Endothelial cell of umbilical vein (primary cell): ENCODE measurements around the gene UCKL1. TPM values are rescaled to one million over a fixed set of nuclear protein-coding genes. Genes with fewer than 3 reads are reported as not detected.

Source experiments
- BruUV-seq: library from RNA; stranded (reverse); fragments of 400-500 nt; replicated peaks from 2 replicates; lab custom pipeline; 2021; lab: Mats Ljungman, UMichigan
- CTCF ChIA-PET: fragments of 300-600, 350-600 bp; sonication (Branson Sonifier 250); formaldehyde crosslinking; loops from one replicate; lab custom pipeline; 2021; ENCODE audit warnings: antibody characterized with exemption, inconsistent platforms; lab: Charles Lee
- POLR2A ChIA-PET: fragments of 300-600, 350-600 bp; sonication (Branson Sonifier 250); formaldehyde crosslinking; loops from one replicate; lab custom pipeline; 2021; ENCODE audit warnings: antibody characterized with exemption, inconsistent platforms; lab: Charles Lee
- DNase-seq: peaks from one replicate; pipeline ENCODE4 v3.0.0-alpha.2; 2011; ENCODE audit warnings: low read depth, low spot score
- FAIRE-seq: peaks from 2 replicates; lab custom pipeline; 2011; peaks lifted over from hg19 to GRCh38; lab: Jason Lieb, UNC
- H2AFZ ChIP-seq: 2 replicates; pipeline ENCODE4 v1.6.0; 2012; ENCODE audit warnings: low read depth, low read length, control low read depth, inconsistent platforms
- H3K27ac ChIP-seq: 2 replicates; pipeline ENCODE4 v1.5.1; 2011; ENCODE audit warnings: low read depth, mild to moderate bottlenecking, control low read depth, low read length, moderate library complexity; ENCODE audit not compliant: insufficient read depth
- H3K27me3 ChIP-seq, 2 experiments: 2 replicates each; pipeline versions ENCODE4 v1.6.0 to v1.6.1; 2011; ENCODE audit warnings: low read length in 2 of 2, mixed read lengths in 1 of 2; ENCODE audit not compliant: control insufficient read depth in 2 of 2, insufficient read depth in 2 of 2
- H3K36me3 ChIP-seq, 2 experiments: 2 replicates in 1 of 2; 3 replicates in 1 of 2; pipeline ENCODE4 v1.5.1; 2011; ENCODE audit warnings: low read length in 2 of 2, mild to moderate bottlenecking in 1 of 2, moderate library complexity in 1 of 2; ENCODE audit not compliant: control insufficient read depth in 2 of 2, insufficient read depth in 2 of 2; ENCODE audit errors: extremely low read depth in 1 of 2
- H3K4me1 ChIP-seq: 3 replicates; pipeline ENCODE4 v1.5.1; 2011; ENCODE audit warnings: mild to moderate bottlenecking, low read length; ENCODE audit not compliant: control insufficient read depth, insufficient read depth; ENCODE audit errors: extremely low read depth
- H3K4me2 ChIP-seq: 2 replicates; pipeline ENCODE4 v1.6.1; 2011; ENCODE audit warnings: low read length, control low read depth, mixed read lengths; ENCODE audit not compliant: insufficient read depth
- H3K4me3 ChIP-seq, 3 experiments: fragments of 200-600 bp in 1 of 3; sonication (generic), shearing (Covaris generic) in 1 of 3; replicated peaks in 1 of 3; 2 replicates each; pipeline ENCODE4 v1.5.1; 2011 to 2016; ENCODE audit warnings: control low read depth in 3 of 3, low read length in 3 of 3, mild to moderate bottlenecking in 2 of 3, inconsistent platforms in 1 of 3, low read depth in 1 of 3, moderate library complexity in 1 of 3; ENCODE audit not compliant: insufficient read depth in 1 of 3
- H3K79me2 ChIP-seq: 2 replicates; pipeline ENCODE4 v1.6.0; 2012; ENCODE audit warnings: low read length, inconsistent platforms; ENCODE audit not compliant: control insufficient read depth, insufficient read depth
- H3K9ac ChIP-seq: replicated peaks from 2 replicates; pipeline ENCODE3; 2011; ENCODE audit warnings: low read length, control low read depth; ENCODE audit not compliant: insufficient read depth; ENCODE audit errors: extremely low read depth
- H3K9me1 ChIP-seq: replicated peaks from 3 replicates; pipeline ENCODE4 v1.6.0; 2011; ENCODE audit warnings: mild to moderate bottlenecking, low read length; ENCODE audit not compliant: control insufficient read depth, insufficient read depth; ENCODE audit errors: extremely low read depth
- H3K9me3 ChIP-seq: replicated peaks from 2 replicates; pipeline ENCODE4 v1.5.1; 2012; ENCODE audit warnings: low read length, inconsistent platforms; ENCODE audit not compliant: control insufficient read depth, insufficient read depth
- H4K20me1 ChIP-seq: replicated peaks from 2 replicates; pipeline ENCODE3; 2011; ENCODE audit warnings: mild to moderate bottlenecking, low read length; ENCODE audit not compliant: control insufficient read depth, insufficient read depth; ENCODE audit errors: extremely low read depth
- EZH2 ChIP-seq: IDR thresholded peaks from 2 replicates; pipeline ENCODE4 v1.6.1; 2012; ENCODE audit warnings: borderline replicate concordance, low read depth, mild to moderate bottlenecking, moderate library complexity, low read length, inconsistent platforms; ENCODE audit not compliant: severe bottlenecking
- FOS ChIP-seq: IDR thresholded peaks from 2 replicates; pipeline ENCODE4 v1.6.1; 2011; ENCODE audit warnings: mild to moderate bottlenecking, low read length, moderate library complexity, borderline replicate concordance; ENCODE audit not compliant: insufficient read depth
- GATA2 ChIP-seq: IDR thresholded peaks from 2 replicates; pipeline ENCODE4 v1.7.0; 2011; ENCODE audit warnings: low read depth, mild to moderate bottlenecking, moderate library complexity, mixed read lengths, low read length; ENCODE audit not compliant: insufficient read length, insufficient read depth
- JUN ChIP-seq: IDR thresholded peaks from 2 replicates; pipeline ENCODE4 v1.6.1; 2011; ENCODE audit warnings: borderline replicate concordance, low read depth; ENCODE audit not compliant: insufficient read length, insufficient read depth
- MYC ChIP-seq: IDR thresholded peaks from one replicate; pipeline ENCODE4 v1.6.1; 2011; ENCODE audit warnings: mild to moderate bottlenecking, low read depth, low read length
- POLR2A ChIP-seq: IDR thresholded peaks from 2 replicates; pipeline ENCODE4 v1.6.1; 2012; ENCODE audit warnings: low read depth, mild to moderate bottlenecking, control low read depth, low read length
- POLR2AphosphoS5 ChIP-seq: IDR thresholded peaks from 2 replicates; pipeline ENCODE4 v1.6.1; 2012; ENCODE audit warnings: low read depth, mild to moderate bottlenecking, control low read depth, low read length, moderate library complexity; ENCODE audit not compliant: insufficient read depth
- dilution Hi-C: fragments of 300-500 bp; cut with MboI; formaldehyde crosslinking; loops from one replicate; pipeline ENCODE4 v1.15.0; 2019; ENCODE audit warnings: low sequenced_read_pairs; ENCODE audit not compliant: extremely low pct_ligation_motif_present
- intact Hi-C: fragments of 100-400 bp; cut with micrococcal nuclease; formaldehyde crosslinking; loops from one replicate; pipeline ENCODE4 v1.10.0; 2022
- polyA plus RNA-seq, 4 experiments: library from polyadenylated mRNA; depleted of rRNA in 3 of 4; stranded (reverse) in 3 of 4; unstranded in 1 of 4; fragments of >200 nt; gene quantifications; 2 replicates each; pipeline versions ENCODE4 v1.2.1 to v1.2.3, GENCODE V29; 2011 to 2012; ENCODE audit warnings: missing spikeins in 1 of 4
- total RNA-seq: library from RNA; stranded (reverse); gene quantifications from 2 replicates; pipeline ENCODE4 v1.2.3, GENCODE V29; 2021
- TF ChIP-seq, protein P1 (sequence below): IDR thresholded peaks from 2 replicates; pipeline ENCODE4 v1.6.1; 2011; ENCODE audit not compliant: insufficient read depth, insufficient read length
- TF ChIP-seq, protein P2 (sequence below), 2 donors: IDR thresholded peaks; 1 replicate in 1 of 2; 2 replicates in 1 of 2; pipeline ENCODE4 v1.5.1; 2011; ENCODE audit warnings: low read length in 2 of 2, mild to moderate bottlenecking in 2 of 2, moderate library complexity in 2 of 2, control low read depth in 1 of 2, inconsistent platforms in 1 of 2, low read depth in 1 of 2; ENCODE audit not compliant: insufficient read depth in 1 of 2; ENCODE audit errors: extremely low read depth in 1 of 2

Gene UCKL1
- total and polyA plus RNA-seq, 2 donors (not counting 3 experiments of a cell fraction or from before 2014, with no cell fraction given), result 51.1 to 78.8 TPM

DNA sequence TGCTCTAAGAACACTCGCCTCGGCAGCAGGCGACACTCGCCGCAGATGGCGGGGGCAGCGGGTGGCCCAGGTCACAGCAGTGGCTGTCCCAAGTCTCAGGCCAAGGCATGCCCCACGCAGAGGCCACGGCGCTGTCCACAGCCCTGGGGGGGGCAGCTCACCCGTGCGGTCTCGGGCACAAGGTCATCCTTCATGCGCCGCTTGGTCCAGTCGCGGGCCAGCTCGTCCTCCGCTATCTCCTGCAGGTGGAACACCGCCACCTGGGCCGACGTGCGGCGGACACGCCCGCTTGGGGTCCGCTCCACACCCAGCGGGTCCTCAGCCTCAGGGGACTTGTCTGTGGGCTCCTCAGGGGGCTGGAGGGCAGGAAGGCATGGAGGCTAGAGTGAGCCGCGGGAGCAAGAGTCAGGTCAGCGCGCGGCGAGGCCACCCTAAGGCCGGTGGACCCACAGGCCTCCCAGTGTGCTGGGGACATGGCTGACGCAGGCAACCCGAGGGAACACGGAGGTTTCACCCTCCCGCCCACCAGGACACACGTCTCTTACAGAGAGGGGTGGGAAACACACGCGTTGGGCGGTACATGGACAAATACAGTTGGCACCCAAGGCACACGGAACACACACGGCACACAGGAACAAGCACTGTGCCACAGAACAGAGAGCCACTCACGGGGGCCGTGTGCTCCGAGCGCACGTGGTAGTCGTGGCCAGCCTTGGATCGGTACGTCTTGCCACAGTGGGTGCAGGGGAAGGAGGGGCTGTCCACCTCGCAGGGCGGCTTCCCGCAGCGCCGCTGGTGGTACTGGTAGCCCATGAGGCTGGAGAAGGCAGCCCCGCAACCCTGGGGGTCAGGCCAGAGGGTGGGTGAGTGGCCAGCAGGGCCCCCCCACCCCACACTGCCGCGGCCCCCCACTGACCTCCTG is 6.5 kb upstream of the UCKL1 start:
- H3K9me1 ChIP-seq, result no peaks in the 10 kb centered on the region
- TF ChIP-seq GATA2, result no peak
- TF ChIP-seq, protein P1, sequence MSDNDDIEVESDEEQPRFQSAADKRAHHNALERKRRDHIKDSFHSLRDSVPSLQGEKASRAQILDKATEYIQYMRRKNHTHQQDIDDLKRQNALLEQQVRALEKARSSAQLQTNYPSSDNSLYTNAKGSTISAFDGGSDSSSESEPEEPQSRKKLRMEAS, result no peak
- TF ChIP-seq FOS, result no peak
- no peak overlapping the region for H3K4me2 ChIP-seq
- no TSS peak for BruUV-seq
- no peak overlapping the region for H3K9ac ChIP-seq
- ChIA-PET CTCF (interaction anchor here (0.6 to 1.0 kb wide), 2 partner anchors 11 to 17 kb away, joined by 3 to 5 read pairs; partner anchors contain the start of gene SAMD10), POLR2A (no interaction called here)
- H3K36me3 ChIP-seq, result peaks cover 12 to 54% of the 10 kb centered on the region in 2 experiments
- H3K27ac ChIP-seq, result no peak overlapping the region
- H3K4me3 ChIP-seq, result no peak overlapping the region
- DNase-seq, result no peak
- H3K27me3 ChIP-seq, result no peaks in the 10 kb centered on the region
- no peaks in the 10 kb centered on the region for H3K79me2 ChIP-seq
- dilution Hi-C loops, result no loop called here
- no peaks in the 10 kb centered on the region for H3K9me3 ChIP-seq
- FAIRE-seq, result no peak
- no peak overlapping the region for H2AFZ ChIP-seq
- no peaks in the 10 kb centered on the region for H4K20me1 ChIP-seq
- H3K4me1 ChIP-seq, result no peaks in the 10 kb centered on the region
- intact Hi-C loops, result no loop called here

DNA sequence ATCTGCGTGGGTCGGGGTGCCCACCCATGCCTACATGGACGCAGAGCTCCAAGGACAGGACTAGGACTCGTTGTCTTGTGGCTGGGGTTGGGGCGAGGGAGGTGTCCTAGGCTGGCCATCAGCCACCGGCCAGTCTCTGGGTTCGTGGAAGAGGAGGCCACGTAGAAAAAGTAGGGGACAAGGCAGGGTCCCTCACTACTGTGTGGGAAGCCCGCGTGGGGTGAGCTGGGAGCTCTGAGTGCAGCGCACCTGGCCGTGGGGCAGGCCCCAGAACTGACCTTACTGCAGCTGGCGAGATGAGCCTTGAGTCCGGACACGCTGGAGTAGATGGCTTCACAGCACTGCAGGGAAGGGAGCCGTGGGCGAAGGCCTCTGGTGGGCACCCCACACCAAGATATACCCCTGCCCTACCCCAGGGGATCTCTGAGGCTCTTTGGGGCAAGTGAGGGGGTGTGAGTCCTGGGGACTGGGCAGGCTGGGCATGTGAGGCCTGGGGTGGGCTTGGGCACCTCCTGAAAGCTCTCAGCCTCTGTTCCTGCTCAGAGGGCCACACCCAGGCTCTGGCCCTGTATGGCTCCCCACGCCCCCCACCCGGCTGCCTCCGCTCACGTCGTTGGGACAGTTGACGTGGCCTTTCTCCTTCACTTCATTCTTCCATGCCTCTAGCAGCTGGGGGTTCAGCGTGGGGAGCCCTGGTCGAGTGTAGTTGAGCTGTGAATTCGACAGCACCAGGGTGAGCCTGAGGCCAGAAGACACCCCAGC is 5.6 kb upstream of the UCKL1 start:
- Histone ChIP-seq H3K4me3 (no peak overlapping the region), H3K36me3 (peaks cover 12 to 46% of the 10 kb centered on the region in 2 experiments), H4K20me1 (no peaks in the 10 kb centered on the region), H3K9me3 (no peaks in the 10 kb centered on the region), H3K79me2 (no peaks in the 10 kb centered on the region), H3K27me3 (no peaks in the 10 kb centered on the region), H3K4me2 (no peak overlapping the region), H3K27ac (no peak overlapping the region), H3K4me1 (peaks cover 6% of the 10 kb centered on the region), H2AFZ (no peak overlapping the region), H3K9ac (no peak overlapping the region), H3K9me1 (no peaks in the 10 kb centered on the region)
- dilution Hi-C loops (no loop called here), intact Hi-C loops (no loop called here)
- FAIRE-seq (no peak), DNase-seq (no peak)
- POLR2A ChIA-PET, result no interaction called here
- no peak for TF ChIP-seq POLR2AphosphoS5
- TF ChIP-seq FOS, result no peak
- TF ChIP-seq, protein P1, result no peak
- TF ChIP-seq GATA2, result no peak
- TF ChIP-seq, protein P2, sequence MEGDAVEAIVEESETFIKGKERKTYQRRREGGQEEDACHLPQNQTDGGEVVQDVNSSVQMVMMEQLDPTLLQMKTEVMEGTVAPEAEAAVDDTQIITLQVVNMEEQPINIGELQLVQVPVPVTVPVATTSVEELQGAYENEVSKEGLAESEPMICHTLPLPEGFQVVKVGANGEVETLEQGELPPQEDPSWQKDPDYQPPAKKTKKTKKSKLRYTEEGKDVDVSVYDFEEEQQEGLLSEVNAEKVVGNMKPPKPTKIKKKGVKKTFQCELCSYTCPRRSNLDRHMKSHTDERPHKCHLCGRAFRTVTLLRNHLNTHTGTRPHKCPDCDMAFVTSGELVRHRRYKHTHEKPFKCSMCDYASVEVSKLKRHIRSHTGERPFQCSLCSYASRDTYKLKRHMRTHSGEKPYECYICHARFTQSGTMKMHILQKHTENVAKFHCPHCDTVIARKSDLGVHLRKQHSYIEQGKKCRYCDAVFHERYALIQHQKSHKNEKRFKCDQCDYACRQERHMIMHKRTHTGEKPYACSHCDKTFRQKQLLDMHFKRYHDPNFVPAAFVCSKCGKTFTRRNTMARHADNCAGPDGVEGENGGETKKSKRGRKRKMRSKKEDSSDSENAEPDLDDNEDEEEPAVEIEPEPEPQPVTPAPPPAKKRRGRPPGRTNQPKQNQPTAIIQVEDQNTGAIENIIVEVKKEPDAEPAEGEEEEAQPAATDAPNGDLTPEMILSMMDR (IDR thresholded peaks at IDR 0.05; ENCODE audit: extremely low read depth in 1 of 2, insufficient read depth in 1 of 2, low read depth in 1 of 2, low read length in 2 of 2), result no peak
- no peak for TF ChIP-seq JUN
- TF ChIP-seq POLR2A, result no peak
- TF ChIP-seq EZH2, result no peak
- no peak for TF ChIP-seq MYC
- CTCF ChIA-PET, result interaction anchor here (1.0 kb wide), 1 partner anchor 12 kb away, joined by 5 read pairs; no protein-coding TSS in a partner anchor
- BruUV-seq, result no TSS peak
